GM12865 (cell line): Measurements from ENCODE around the gene SCN7A.
"Not testable (repeated sequence)": the region's sequence is repeated elsewhere in the genome, so short reads cannot be mapped to it uniquely, and the experiment has no call there.

Source experiments
- DNase-seq: peaks from one replicate; pipeline ENCODE4 v3.0.0; 2010; ENCODE audit warnings: low read depth
- H3K4me3 ChIP-seq: 2 replicates; pipeline ENCODE4 v1.5.1; 2011; ENCODE audit warnings: mild to moderate bottlenecking, low read depth, low read length, control low read depth
- TF ChIP-seq, protein P1 (sequence below): IDR thresholded peaks from 2 replicates; pipeline ENCODE4 v1.5.1; 2011; ENCODE audit warnings: low read length, control low read depth, low read depth, inconsistent platforms; ENCODE audit not compliant: insufficient read depth; ENCODE audit errors: missing control alignments

The SCN7A gene

GRCh38 chr2:166485558-166486178 is 8.4 kb downstream of the SCN7A start:
- no peak overlapping the region for H3K4me3 ChIP-seq
- no peak for DNase-seq
- TF ChIP-seq, protein P1, sequence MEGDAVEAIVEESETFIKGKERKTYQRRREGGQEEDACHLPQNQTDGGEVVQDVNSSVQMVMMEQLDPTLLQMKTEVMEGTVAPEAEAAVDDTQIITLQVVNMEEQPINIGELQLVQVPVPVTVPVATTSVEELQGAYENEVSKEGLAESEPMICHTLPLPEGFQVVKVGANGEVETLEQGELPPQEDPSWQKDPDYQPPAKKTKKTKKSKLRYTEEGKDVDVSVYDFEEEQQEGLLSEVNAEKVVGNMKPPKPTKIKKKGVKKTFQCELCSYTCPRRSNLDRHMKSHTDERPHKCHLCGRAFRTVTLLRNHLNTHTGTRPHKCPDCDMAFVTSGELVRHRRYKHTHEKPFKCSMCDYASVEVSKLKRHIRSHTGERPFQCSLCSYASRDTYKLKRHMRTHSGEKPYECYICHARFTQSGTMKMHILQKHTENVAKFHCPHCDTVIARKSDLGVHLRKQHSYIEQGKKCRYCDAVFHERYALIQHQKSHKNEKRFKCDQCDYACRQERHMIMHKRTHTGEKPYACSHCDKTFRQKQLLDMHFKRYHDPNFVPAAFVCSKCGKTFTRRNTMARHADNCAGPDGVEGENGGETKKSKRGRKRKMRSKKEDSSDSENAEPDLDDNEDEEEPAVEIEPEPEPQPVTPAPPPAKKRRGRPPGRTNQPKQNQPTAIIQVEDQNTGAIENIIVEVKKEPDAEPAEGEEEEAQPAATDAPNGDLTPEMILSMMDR = no peak

DNA sequence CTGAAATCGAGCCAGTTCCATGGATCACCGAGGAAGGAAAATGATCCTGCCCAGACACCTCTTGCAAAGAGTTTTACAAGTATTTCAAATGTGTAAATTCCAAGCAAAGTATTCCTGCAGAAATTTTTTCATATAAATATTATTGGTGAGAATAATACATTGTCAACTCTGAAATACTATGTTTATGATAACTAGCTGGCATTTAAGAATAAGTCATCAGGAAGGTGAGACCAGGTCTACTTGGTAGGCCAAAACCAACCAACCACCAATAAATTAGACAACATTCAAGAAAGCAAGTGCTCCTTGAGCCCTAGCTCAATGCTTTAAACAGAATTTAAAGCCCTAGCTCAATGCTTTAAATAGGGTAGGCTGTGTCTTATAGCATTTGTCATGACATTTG is 21.7 kb downstream of the SCN7A start:
- no peak overlapping the region for H3K4me3 ChIP-seq
- DNase-seq = no peak
- TF ChIP-seq, protein P1 = no peak

- TF ChIP-seq, protein P1 = no peak
- no peak overlapping the region for H3K4me3 ChIP-seq
- DNase-seq = no peak
Measured at GRCh38 chr2:166468124-166469024, 25.7 kb downstream of the SCN7A start.

- H3K4me3 ChIP-seq = no peak overlapping the region
- DNase-seq = no peak
- TF ChIP-seq, protein P1 = no peak
Measured at GRCh38 chr2:166464187-166464586, 29.9 kb downstream of the SCN7A start.

GRCh38 chr2:166463640-166464039 is 30.4 kb downstream of the SCN7A start:
- H3K4me3 ChIP-seq = no peak overlapping the region
- DNase-seq = no peak
- TF ChIP-seq, protein P1 = no peak

DNA sequence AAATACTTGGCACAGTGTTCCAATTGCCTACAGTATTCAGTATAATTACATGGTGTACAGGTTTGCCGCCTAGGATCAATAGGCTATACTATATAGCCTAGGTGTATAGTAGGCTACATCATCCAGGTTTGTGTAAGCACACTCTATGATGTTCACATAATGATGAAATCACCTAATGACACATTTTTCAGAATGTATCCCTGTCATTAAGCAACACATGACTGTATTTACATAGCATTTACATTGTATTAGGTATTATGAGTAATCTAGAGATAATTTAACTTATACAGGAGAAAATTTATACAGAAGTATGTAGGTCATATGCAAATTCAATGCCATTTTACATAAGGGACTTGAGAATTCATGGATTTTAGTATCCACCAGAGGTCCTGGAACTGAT is 35.4 kb downstream of the SCN7A start:
- TF ChIP-seq, protein P1 = no peak
- DNase-seq = no peak
- H3K4me3 ChIP-seq = no peak overlapping the region

DNA sequence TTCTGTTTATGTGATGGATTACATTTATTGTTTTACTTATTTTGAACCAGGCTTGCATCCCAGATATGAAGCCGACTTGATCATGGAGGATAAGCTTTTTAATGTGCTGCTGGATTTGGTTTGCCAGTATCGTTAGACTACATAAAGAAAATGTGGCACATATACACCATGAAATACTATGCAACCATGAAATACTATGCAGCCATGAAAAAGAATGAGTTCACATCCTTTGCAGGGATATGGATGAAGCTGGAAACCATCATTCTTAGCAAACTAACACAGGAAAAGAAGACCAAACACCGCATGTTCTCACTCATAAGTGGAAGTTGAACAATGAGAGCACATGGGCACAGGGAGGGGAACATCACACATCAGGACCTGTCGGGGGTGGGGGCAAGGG is 38.2 kb downstream of the SCN7A start:
- DNase-seq, H3K4me3 ChIP-seq: not testable (repeated sequence)
